GDM1 (cell line): Measurements from ENCODE around the gene RAB41.
A peak's percentile ranks its signal among the peaks of the same experiment; 100 is the strongest.
"Not testable (repeated sequence)": the region's sequence is repeated elsewhere in the genome, so short reads cannot be mapped to it uniquely, and the experiment has no call there.

Experiments
- DNase-seq: peaks from one replicate; lab custom pipeline; 2025; lab: John Stamatoyannopoulos, UW

The RAB41 gene

DNA sequence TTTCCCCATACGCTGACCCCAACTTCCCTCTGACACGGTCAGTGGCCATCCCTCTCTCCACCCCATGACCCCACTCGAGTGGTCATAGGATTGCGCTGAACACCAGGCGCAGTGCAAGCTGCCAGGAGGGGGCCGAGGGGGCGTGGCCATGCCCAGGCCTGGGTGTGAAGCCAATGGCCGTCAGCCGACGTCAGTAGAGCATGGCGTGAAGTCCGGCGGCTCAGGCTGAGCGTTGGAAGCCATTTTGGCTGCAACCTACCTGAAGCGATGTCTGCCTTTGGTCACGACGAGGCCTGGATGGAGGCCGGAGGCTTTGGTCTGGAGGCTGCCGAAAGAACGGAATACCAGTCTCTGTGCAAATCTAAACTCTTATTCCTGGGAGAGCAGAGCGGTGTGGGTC is at the start of gene RAB41:
RAB41 (plus strand) TSS at position 222 of the 400 bp plus-strand sequence; CDS start at position 268, 46 bp downstream.
- no peak for DNase-seq

- no peak for DNase-seq
These were observed 47.6 kb upstream of the RAB41 start, which contains the start of gene AWAT1 for GRCh38 chrX:70234355-70234754. Gene AWAT1, plus strand, starts transcription at chrX:70234655. Its CDS starts 41 bp downstream, at chrX:70234696.

- no peak for DNase-seq
These were observed 41.2 kb upstream of the RAB41 start for GRCh38 chrX:70240751-70241150.

GRCh38 chrX:70241501-70241900 is 40.5 kb upstream of the RAB41 start:
- no peak for DNase-seq

DNA sequence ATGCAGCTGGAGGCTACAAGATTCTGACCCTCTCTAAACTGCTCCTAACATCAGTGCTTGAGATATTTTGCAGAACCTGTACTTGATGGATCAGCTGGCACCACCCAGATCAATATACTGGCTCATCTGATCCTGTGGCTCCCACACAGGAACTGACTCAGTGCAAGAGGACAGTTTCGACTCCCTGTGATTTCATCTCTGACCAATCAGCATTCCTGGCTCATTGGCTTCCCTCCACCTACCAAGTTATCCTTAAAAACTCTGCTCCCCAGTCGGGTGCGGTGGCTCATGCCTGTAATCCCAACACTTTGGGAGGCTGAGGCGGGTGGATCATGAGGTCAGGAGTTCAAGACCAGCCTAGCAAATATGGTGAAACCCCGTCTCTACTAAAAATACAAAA is 38.4 kb upstream of the RAB41 start:
- DNase-seq = not testable (repeated sequence)

DNA sequence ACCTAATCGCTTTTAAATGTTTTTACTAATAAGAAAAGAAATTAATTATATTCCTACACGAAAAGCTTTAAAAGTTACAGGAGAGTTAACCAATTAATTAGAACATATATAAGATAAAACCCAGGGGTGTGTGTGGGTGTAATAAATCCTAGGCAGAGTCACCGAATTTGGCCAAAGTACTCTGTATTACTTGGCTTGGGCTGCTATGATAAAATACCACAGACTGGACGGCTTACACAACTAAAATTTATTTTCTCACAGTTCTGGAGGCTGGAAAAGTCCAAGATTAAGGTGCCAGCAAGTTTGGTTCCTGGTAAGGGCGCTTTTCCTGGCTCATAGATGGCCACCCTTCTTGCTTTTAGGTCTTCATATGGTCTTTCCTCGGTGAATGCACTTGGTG is 37.1 kb upstream of the RAB41 start:
- DNase-seq = no peak

DNA sequence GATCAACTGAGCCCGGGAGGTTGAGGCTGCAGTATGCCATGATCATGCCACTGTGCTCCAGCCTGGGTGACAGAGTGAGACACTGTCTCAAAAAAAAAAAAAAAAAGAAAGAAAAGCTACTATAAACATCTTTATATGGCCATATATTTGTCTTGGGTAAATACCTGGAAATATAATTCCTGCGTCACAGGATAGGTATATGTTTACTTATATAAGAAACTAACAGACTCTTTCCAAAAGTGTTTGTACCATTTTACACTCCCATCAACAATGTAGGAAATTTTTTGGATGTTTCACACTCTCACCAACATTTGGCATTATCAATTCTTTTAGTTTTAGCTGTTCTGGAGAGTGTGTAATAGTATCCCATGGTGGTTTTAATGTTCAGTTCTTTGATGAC is 34.7 kb upstream of the RAB41 start:
- no peak for DNase-seq

DNA sequence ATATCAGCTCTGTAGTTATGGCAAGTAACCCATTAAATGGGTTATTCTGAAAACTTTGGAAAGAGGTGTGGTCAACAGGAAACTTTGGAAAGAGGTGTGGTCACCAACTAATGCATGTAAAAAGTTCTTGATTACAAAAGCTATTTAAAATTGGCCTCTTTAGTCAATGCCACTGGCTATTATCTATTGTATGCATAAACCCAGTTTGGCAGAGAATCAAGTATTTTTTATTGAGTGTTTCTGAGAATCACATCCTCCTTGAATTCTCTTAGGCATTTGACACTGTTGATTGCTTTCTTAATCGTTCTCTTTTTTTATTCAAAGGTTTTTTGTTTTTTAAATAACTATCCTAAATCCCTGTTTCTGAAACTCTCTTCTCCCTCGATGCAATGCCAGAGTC is 29.5 kb upstream of the RAB41 start:
- DNase-seq = no peak

- no peak for DNase-seq
These were observed 28.5 kb upstream of the RAB41 start for GRCh38 chrX:70253377-70254062.

GRCh38 chrX:70254063-70254400 is 27.9 kb upstream of the RAB41 start:
- no peak for DNase-seq

DNA sequence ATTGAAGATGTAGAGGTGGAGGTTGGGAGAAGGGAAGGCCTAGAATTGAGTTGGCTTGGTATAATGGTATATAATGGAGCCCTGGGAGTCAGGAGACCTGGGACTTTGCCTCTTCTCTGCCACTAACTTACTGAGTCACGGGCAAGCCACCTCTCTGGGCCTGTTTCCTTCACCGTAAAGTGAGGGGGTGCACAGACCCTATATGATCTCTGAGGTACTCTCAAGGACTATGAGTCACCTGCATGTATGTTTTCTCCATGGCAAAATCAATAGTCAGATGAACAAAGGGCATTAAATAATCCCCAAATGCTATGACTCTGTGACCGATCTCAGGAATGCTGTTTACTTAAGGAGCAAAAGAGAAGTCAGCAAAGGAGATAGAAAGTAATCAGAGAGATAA is 27.1 kb upstream of the RAB41 start:
- no peak for DNase-seq

DNA sequence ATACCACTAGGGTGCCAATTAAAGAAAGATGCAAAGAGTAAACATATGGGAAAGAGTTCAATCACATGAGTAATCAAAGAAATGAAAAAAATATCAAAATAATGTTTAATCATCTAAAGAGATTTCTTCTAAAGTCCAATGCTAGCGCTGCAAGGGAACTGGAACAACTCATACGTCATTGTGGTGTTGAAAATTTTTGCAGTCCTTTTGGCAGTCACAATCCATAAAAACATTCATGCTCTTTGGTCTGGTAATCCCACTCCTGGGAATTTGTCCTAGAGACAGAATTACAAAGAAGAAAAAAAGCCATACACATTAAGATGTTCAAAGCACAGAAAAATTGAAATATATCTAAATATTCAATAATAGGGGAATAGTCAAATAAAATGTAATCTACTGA is 26.5 kb upstream of the RAB41 start:
- DNase-seq = no peak

- DNase-seq = no peak
These were observed 24.3 kb upstream of the RAB41 start for GRCh38 chrX:70257423-70258288.

DNA sequence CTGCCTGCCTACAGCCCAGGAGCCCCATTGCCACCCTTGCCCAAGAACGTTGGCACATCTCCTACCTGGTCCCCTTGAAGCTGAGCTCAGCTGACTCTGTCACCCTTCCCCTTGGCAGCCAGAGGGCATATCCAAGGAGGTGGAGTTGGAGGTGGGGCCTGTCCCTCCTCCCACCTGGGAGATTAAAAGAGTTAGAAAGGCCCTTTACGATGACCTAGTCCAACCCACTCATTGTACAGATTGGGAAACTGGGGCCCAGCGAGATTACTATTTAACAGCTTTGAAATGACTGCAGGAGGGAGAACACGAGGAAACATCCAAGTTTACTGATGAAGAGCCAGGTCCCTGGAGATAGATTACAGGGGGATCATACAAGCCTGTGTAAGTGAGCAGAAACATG is 21.9 kb upstream of the RAB41 start, which contains the start of gene P2RY4:
P2RY4 (minus strand) TSS at position 101 of the 400 bp plus-strand sequence. CDS start 580 bp downstream, outside the sequence.
- DNase-seq = no peak

DNA sequence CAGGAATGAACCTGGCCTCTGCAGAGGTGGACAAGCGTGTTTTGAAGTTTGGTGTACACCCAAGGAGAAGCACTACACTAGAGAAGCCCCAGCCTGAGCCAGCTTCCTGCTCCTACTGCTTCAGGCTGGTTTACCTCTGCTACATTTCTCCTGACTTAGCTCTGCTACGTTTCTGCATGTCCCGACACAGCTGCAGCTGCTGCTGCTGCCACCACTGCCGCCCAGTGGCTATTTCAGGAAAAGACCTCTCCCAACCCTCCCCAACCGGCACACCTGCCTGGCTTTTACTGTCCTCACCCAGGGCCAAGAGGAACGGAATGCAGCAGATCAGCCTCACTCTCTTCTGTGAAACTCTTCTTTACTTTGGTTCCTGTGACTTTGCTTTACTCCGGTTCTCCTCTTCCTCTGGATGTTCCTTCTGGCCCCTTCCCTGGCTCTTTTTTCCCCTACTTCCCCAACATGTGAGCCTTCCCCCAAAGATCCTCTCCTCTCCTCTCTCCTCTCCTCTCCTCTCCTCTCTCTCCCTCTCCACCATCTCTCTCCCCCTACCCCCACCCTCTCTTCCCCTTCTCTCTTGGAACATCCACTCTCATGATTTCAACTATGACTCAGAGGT is 18.9 kb upstream of the RAB41 start:
- DNase-seq = peak; percentile 10

DNA sequence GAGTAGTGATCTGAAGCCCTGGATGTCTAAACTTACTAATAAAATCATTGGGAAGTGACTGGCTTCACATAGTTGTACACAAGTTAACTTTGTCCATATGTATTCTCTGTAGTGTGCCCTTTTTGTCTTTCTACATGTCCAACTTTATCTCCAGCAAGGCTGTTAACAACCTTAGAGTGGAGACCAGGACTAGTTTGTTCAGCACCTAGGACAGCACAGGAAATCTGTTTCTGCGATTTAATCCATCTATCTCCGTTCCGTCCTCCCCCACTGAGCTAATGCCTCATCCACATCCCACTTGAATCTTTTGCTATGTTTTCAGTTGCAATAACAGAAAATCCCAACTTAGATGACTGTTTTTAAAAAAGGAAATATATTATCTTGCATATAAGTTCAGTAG is 17.2 kb upstream of the RAB41 start:
- no peak for DNase-seq

- DNase-seq = no peak
These were observed 13.9 kb upstream of the RAB41 start, which contains the start of gene ARR3 for GRCh38 chrX:70268034-70268433. Gene ARR3, plus strand, starts transcription at chrX:70268334. Its CDS starts 1,052 bp downstream, at chrX:70269386.

DNA sequence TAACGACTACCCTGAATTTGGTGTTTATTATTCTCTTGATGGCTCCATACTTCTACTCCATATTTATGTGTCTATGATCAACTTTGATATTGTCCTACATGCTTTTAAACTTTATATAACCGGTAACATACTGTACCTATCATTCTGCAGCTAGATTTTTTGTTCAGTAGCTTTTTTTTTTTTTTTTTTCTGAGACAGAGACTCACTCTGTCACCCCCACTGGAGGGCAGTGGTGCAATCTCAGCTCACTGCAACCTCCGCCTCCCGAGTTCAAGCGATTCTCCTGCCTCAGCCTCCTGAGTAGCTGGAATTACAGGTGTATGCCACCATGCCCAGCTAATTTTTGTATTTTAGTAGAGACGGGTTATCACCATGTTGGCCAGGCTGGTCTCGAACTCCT is 7.9 kb upstream of the RAB41 start:
- DNase-seq = not testable (repeated sequence)

DNA sequence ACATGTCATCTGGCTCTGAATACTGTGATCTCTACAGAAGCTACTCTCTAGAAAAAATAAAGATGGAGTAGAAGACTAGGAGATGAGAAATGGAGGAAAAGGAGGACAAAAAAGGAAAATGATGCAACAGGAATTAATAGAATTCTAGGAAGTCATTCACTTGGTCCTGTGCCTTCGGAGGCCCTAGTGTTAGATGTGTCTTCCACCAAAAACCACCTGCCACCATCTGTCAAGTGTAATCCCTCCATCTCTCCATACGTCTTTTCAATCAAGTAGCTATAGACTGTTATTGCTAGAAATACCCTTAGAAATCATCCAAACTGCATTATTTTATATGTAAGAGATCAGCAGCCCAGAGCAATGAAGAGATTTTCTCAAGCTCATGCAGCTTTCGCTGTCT is 2.9 kb upstream of the RAB41 start:
- DNase-seq = no peak

GRCh38 chrX:70280573-70280972 is 1.4 kb upstream of the RAB41 start:
- DNase-seq = no peak

DNA sequence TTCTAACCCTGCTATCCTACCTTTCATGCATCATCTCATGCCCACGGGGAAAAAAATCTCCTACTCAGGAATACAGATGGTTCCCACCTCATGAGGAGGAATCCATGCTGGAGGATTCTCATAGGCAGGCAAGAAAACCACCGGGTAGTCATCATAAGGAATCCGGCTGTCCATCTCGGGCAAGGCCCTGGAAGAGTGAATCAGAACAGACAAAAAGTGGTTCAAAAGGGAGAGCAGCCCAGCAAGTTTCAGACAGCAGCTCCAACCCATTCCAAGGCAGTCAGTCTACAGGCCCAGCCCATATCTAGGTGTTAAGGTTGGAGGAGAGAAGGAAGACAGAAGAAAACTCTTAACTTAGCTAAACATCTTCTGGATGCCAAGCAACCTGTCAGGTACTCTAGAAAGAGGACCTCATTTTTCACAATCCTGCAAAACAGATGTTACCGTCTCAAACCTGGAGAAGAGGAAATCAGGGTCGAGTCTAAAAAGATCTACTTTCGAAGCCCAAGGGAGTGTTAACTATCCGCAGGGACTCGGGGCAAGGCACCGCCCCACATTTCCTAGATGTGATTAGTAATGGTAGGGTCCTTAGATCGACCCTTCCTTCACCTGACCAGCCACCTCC is 7.3 kb downstream of the RAB41 start:
- DNase-seq = no peak
